RWPE2 (cell line): ENCODE measurements around the gene TXNL4A.

ENCODE experiments used
- ATAC-seq: fragments of 200-7000 bp; cut with Tn5 transposase; 3 replicates; pipeline ENCODE4 v1.9.1; 2021; ENCODE audit warnings: low read depth
- DNase-seq: peaks from one replicate; pipeline ENCODE4 v3.0.0-alpha.2; 2020; ENCODE audit warnings: low spot score
- H3K27ac ChIP-seq: fragments of 450-650 bp; 2 replicates; pipeline ENCODE4 v1.5.1; 2017; ENCODE audit warnings: mild to moderate bottlenecking; ENCODE audit not compliant: poor library complexity, severe bottlenecking
- H3K27me3 ChIP-seq: fragments of 250-450 bp; sonication (Bioruptor Pico); 2 replicates; pipeline ENCODE4 v1.5.1; 2021; ENCODE audit warnings: mild to moderate bottlenecking, moderate library complexity; ENCODE audit not compliant: insufficient read depth, poor library complexity, severe bottlenecking
- H3K36me3 ChIP-seq: fragments of 250-450 bp; sonication (Bioruptor Pico); 2 replicates; pipeline ENCODE4 v1.5.1; 2020; ENCODE audit warnings: low read depth, mild to moderate bottlenecking, moderate library complexity
- H3K4me1 ChIP-seq: fragments of 250-450 bp; sonication (Bioruptor Pico); 2 replicates; pipeline ENCODE4 v1.5.1; 2021; ENCODE audit warnings: mild to moderate bottlenecking, moderate library complexity; ENCODE audit not compliant: insufficient read depth, poor library complexity, severe bottlenecking
- H3K4me3 ChIP-seq: fragments of 250-450 bp; sonication (Bioruptor Pico); 2 replicates; pipeline ENCODE4 v1.5.1; 2021; ENCODE audit warnings: mild to moderate bottlenecking, moderate library complexity; ENCODE audit not compliant: severe bottlenecking
- H3K9me3 ChIP-seq: fragments of 250-450 bp; sonication (Bioruptor Pico); 2 replicates; pipeline ENCODE4 v1.5.1; 2021; ENCODE audit warnings: mild to moderate bottlenecking, moderate library complexity; ENCODE audit not compliant: severe bottlenecking
- CTCF ChIP-seq: fragments of 450-650 bp; IDR thresholded peaks from one replicate; pipeline ENCODE4 v1.5.1; 2017; ENCODE audit warnings: mild to moderate bottlenecking, moderate library complexity; ENCODE audit not compliant: poor library complexity, severe bottlenecking

Gene TXNL4A

GRCh38 chr18:80009661-80010550 is 21.5 kb upstream of the TXNL4A start:
- Histone ChIP-seq H3K27me3 (no peaks in the 10 kb centered on the region), H3K36me3 (no peaks in the 10 kb centered on the region), H3K27ac (peak overlapping the region; percentile 29), H3K4me3 (no peak overlapping the region), H3K9me3 (no peaks in the 10 kb centered on the region), H3K4me1 (peaks cover 7% of the 10 kb centered on the region)
- DNase-seq (peak; percentile 86), ATAC-seq (peak; percentile 99)
- no peak for TF ChIP-seq CTCF

- no peak for TF ChIP-seq CTCF
- Histone ChIP-seq H3K36me3 (no peaks in the 10 kb centered on the region), H3K4me1 (peaks cover 7% of the 10 kb centered on the region), H3K27me3 (no peaks in the 10 kb centered on the region), H3K4me3 (no peak overlapping the region), H3K9me3 (no peaks in the 10 kb centered on the region), H3K27ac (no peak overlapping the region)
- DNase-seq, result no peak
- ATAC-seq, result no peak
These were observed 18.4 kb upstream of the TXNL4A start for GRCh38 chr18:80006724-80007123.

GRCh38 chr18:80004600-80005342 is 16.4 kb upstream of the TXNL4A start:
- Histone ChIP-seq H3K4me3 (no peak overlapping the region), H3K27ac (no peak overlapping the region), H3K9me3 (peaks cover 9% of the 10 kb centered on the region), H3K4me1 (peaks cover under 1% of the 10 kb centered on the region), H3K27me3 (no peaks in the 10 kb centered on the region), H3K36me3 (no peaks in the 10 kb centered on the region)
- ATAC-seq (no peak), DNase-seq (no peak)
- no peak for TF ChIP-seq CTCF

- Histone ChIP-seq H3K36me3 (no peaks in the 10 kb centered on the region), H3K27me3 (no peaks in the 10 kb centered on the region), H3K9me3 (peaks cover 9% of the 10 kb centered on the region), H3K27ac (no peak overlapping the region), H3K4me1 (no peaks in the 10 kb centered on the region), H3K4me3 (no peak overlapping the region)
- ATAC-seq (no peak), DNase-seq (no peak)
- no peak for TF ChIP-seq CTCF
These were observed 14.1 kb upstream of the TXNL4A start for GRCh38 chr18:80002468-80002867.
